GM12878 (cell line): ENCODE results near the gene RHBG. TPM values are rescaled to one million over a fixed set of nuclear protein-coding genes. Genes with fewer than 3 reads are reported as not detected.
"Not testable (repeated sequence)": the region's sequence is repeated elsewhere in the genome, so short reads cannot be mapped to it uniquely, and the experiment has no call there.

Experiments used
- ATAC-seq: fragments of 200-7000 bp; cut with Tn5 transposase; 3 replicates; pipeline ENCODE4 v1.9.1; 2020; ENCODE audit warnings: mild to moderate bottlenecking, moderate library complexity
- BruUV-seq: library from RNA; stranded (reverse); fragments of 400-500 nt; replicated peaks from 2 replicates; lab custom pipeline; 2021; lab: Mats Ljungman, UMichigan
- CTCF ChIA-PET: fragments of 300-600 bp; sonication (Branson Sonifier 250); formaldehyde crosslinking; extraction: SDS; loops from one replicate; lab custom pipeline; 2021; ENCODE audit warnings: inconsistent platforms; lab: Yijun Ruan, JAX
- POLR2A ChIA-PET: fragments of 350-600 bp; formaldehyde crosslinking; extraction: SDS; loops from one replicate; lab custom pipeline; 2021; ENCODE audit warnings: inconsistent platforms; lab: Charles Lee
- RAD21 ChIA-PET: fragments of 300-600 bp; sonication (Branson Sonifier 250); formaldehyde crosslinking; loops from one replicate; lab custom pipeline; 2023; ENCODE audit warnings: antibody characterized with exemption; ENCODE audit not compliant: unreplicated experiment; lab: Charles Lee
- SMC1A ChIA-PET: fragments of 300-600 bp; sonication (Branson Sonifier 250); formaldehyde crosslinking; loops from one replicate; lab custom pipeline; 2023; ENCODE audit not compliant: unreplicated experiment, uncharacterized antibody; lab: Charles Lee
- DNase-seq: peaks from one replicate; pipeline ENCODE4 v3.0.0-alpha.2; 2011; ENCODE audit warnings: low read depth, low spot score
- FAIRE-seq: peaks from 3 replicates; lab custom pipeline; 2011; peaks lifted over from hg19 to GRCh38; lab: Jason Lieb, UNC
- H2AFZ ChIP-seq: 2 replicates; pipeline ENCODE4 v1.6.0; 2011; ENCODE audit warnings: low read depth, low read length, control low read depth; ENCODE audit not compliant: control insufficient read depth
- H3K27ac ChIP-seq: 2 replicates; pipeline ENCODE4 v1.5.1; 2011; ENCODE audit warnings: control low read depth; ENCODE audit not compliant: control insufficient read depth, insufficient read depth
- H3K27me3 ChIP-seq, 2 experiments: replicated peaks in 1 of 2; 2 replicates each; pipeline versions ENCODE4 v1.6.0 to v1.6.1; 2011; ENCODE audit warnings: low read length in 1 of 2; ENCODE audit not compliant: control insufficient read depth in 2 of 2, insufficient read depth in 2 of 2
- H3K36me3 ChIP-seq, 2 experiments: 2 replicates each; pipeline ENCODE4 v1.5.1; 2011; ENCODE audit warnings: low read length in 1 of 2; ENCODE audit not compliant: control insufficient read depth in 2 of 2, insufficient read depth in 2 of 2
- H3K4me1 ChIP-seq: 2 replicates; pipeline ENCODE4 v1.6.1; 2011; ENCODE audit warnings: mild to moderate bottlenecking, low read length, moderate library complexity, mixed read lengths; ENCODE audit not compliant: control insufficient read depth, insufficient read depth
- H3K4me2 ChIP-seq: 2 replicates; pipeline ENCODE4 v1.6.0; 2011; ENCODE audit warnings: control low read depth; ENCODE audit not compliant: control insufficient read depth, insufficient read depth
- H3K4me3 ChIP-seq: fragments of 200-600 bp; sonication (generic); 2 replicates; pipeline ENCODE4 v1.5.1; 2016
- H3K79me2 ChIP-seq: 2 replicates; pipeline ENCODE4 v1.6.0; 2011; ENCODE audit warnings: low read length; ENCODE audit not compliant: control insufficient read depth, insufficient read depth
- H3K9ac ChIP-seq: 2 replicates; pipeline ENCODE4 v1.8.0; 2011; ENCODE audit warnings: low read length, control low read depth, mixed read lengths; ENCODE audit not compliant: control insufficient read depth, insufficient read depth
- H3K9me3 ChIP-seq: replicated peaks from 3 replicates; pipeline ENCODE4 v1.5.1; 2011; ENCODE audit warnings: mild to moderate bottlenecking, low read length; ENCODE audit not compliant: control insufficient read depth, insufficient read depth
- H4K20me1 ChIP-seq: 2 replicates; pipeline ENCODE4 v1.6.0; 2011; ENCODE audit not compliant: control insufficient read depth, insufficient read depth
- BHLHE40 ChIP-seq, 2 experiments: fragments of 450-650 bp in 1 of 2; IDR thresholded peaks; 2 replicates each; pipeline ENCODE4 v1.6.1; 2011 to 2017; ENCODE audit warnings: low read depth in 2 of 2, borderline replicate concordance in 1 of 2, improper control_type of control experiment in 1 of 2, low read length in 1 of 2, mild to moderate bottlenecking in 1 of 2
- ELK1 ChIP-seq: IDR thresholded peaks from 2 replicates; pipeline ENCODE4 v1.6.1; 2012; ENCODE audit warnings: low read depth, low read length, improper control_type of control experiment
- HDGF ChIP-seq: fragments of 450-650 bp; IDR thresholded peaks from 2 replicates; pipeline ENCODE4 v1.6.1; 2016; ENCODE audit warnings: antibody characterized with exemption
- KDM1A ChIP-seq: fragments of 200-600 bp; sonication (generic); IDR thresholded peaks from 2 replicates; pipeline ENCODE4 v1.6.1; 2016; ENCODE audit warnings: borderline replicate concordance
- NFYB ChIP-seq: IDR thresholded peaks from 2 replicates; pipeline ENCODE4 v1.6.1; 2011; ENCODE audit warnings: low read depth, mild to moderate bottlenecking, low read length, improper control_type of control experiment, moderate library complexity; ENCODE audit not compliant: insufficient read depth
- NR2F1 ChIP-seq: fragments of 450-650 bp; conservative IDR thresholded peaks from 2 replicates; pipeline ENCODE4 v1.6.1; 2017; ENCODE audit warnings: mild to moderate bottlenecking
- RB1 ChIP-seq: fragments of 450-650 bp; formaldehyde crosslinking; IDR thresholded peaks from 2 replicates; pipeline ENCODE4 v1.6.1; 2017; ENCODE audit warnings: mild to moderate bottlenecking, borderline replicate concordance
- RCOR1 ChIP-seq: conservative IDR thresholded peaks from 2 replicates; pipeline ENCODE4 v1.6.1; 2012; ENCODE audit warnings: low read depth, low read length, improper control_type of control experiment
- ZNF24 ChIP-seq: fragments of 450-650 bp; IDR thresholded peaks from 2 replicates; pipeline ENCODE4 v1.6.1; 2017; ENCODE audit warnings: antibody characterized with exemption, mild to moderate bottlenecking
- ZNF274 ChIP-seq: IDR thresholded peaks from one replicate; pipeline ENCODE4 v1.8.0; 2011; ENCODE audit not compliant: insufficient read length, insufficient read depth
- WGBS: methylation state at CpG from one replicate; pipeline ENCODE4 v1.1.6; 2016; ENCODE audit warnings: low lambda C conversion rate; ENCODE audit not compliant: insufficient replicate concordance, insufficient coverage; ENCODE audit errors: missing lambda C conversion rate; 5-methylcytosine and 5-hydroxymethylcytosine counted together
- in situ Hi-C: fragments of 300-500 bp; cut with MboI; formaldehyde crosslinking; loops from 9 replicates; pipeline ENCODE4 v1.14.3; 2018; ENCODE audit warnings: mixed read lengths
- intact Hi-C: fragments of 100-400 bp; cut with micrococcal nuclease; formaldehyde crosslinking; loops from one replicate; pipeline ENCODE4 v1.14.2; 2022; ENCODE audit not compliant: unreplicated experiment
- polyA plus RNA-seq, 11 experiments: library from polyadenylated mRNA; depleted of rRNA in 4 of 11; unstranded in 6 of 11; stranded (reverse) in 5 of 11; fragments of >200 nt; fragmentation: Nextera tagmentation in 4 of 11; fragmentation: Illumina TruSeq in 1 of 11; extraction: Ambion mirVana in 4 of 11; extraction: Trizol in 1 of 11; gene quantifications; 1 replicate in 1 of 11; 2 replicates in 10 of 11; pipeline versions ENCODE4 v1.2.1 to v1.2.3, GENCODE V29; 2011 to 2016; ENCODE audit warnings: inconsistent platforms in 2 of 11, missing spikeins in 2 of 11, low read depth in 1 of 11
- total RNA-seq, 4 experiments: library from RNA; depleted of rRNA in 3 of 4; stranded (reverse); fragments of >200 nt in 3 of 4; fragmentation: Illumina TruSeq in 1 of 4; extraction: Trizol in 1 of 4; gene quantifications; 2 replicates each; pipeline versions ENCODE4 v1.2.1 to v1.2.3, GENCODE V29; 2013 to 2021
- TF ChIP-seq, protein P1 (sequence below): IDR thresholded peaks from 2 replicates; pipeline ENCODE4 v1.6.1; 2012; ENCODE audit warnings: low read depth, low read length, improper control_type of control experiment

RHBG gene
- total and polyA plus RNA-seq, 10 of the 15 experiments (the other 5 are each of a cell fraction or from before 2014, with no cell fraction given) = not detected

DNA sequence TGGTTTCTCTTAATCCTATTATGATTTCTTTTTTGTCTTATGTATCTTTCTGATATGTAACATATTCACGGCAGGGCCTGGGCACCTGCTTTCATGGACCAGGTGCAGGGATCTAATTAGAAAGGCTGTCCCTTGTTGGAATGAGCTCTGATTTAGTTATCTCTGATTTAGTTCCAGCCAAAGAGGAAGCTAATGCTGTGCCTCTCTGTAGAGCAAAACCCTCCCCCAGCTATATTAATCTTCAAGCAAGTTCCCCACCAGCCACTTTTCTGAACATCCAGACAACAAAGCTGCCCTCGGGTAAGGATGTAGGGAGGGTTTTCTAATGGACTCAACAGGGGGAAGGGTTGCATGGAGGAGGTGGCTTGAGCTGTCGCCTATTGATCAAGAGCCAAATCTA is 24.6 kb upstream of the RHBG start (continued):
- no peak for TF ChIP-seq ELK1
- TF ChIP-seq, all 136 proteins: peak for 0

- intact Hi-C loops, SMC1A ChIA-PET, DNase-seq, in situ Hi-C loops, H3K4me1 ChIP-seq, H3K9me3 ChIP-seq, H4K20me1 ChIP-seq, H3K36me3 ChIP-seq, H3K9ac ChIP-seq, H3K27ac ChIP-seq, H3K4me3 ChIP-seq, H2AFZ ChIP-seq, ATAC-seq, H3K27me3 ChIP-seq, H3K4me2 ChIP-seq, BruUV-seq, RAD21 ChIA-PET, H3K79me2 ChIP-seq, FAIRE-seq: not testable (repeated sequence)
- CTCF ChIA-PET = interaction anchor here (1.0 to 3.0 kb wide), 3 partner anchors 13 to 100 kb away, joined by 4 to 10 read pairs (median 6); no protein-coding TSS in a partner anchor
- WGBS = no CpG with 5 or more reads among the region's 2 CpGs
- POLR2A ChIA-PET = interaction anchor here (0.7 kb wide), 1 partner anchor 145 kb away, joined by 5 read pairs; no protein-coding TSS in a partner anchor
These were observed 23.0 kb upstream of the RHBG start for GRCh38 chr1:156346035-156346434.

GRCh38 chr1:156346636-156347035 is 22.4 kb upstream of the RHBG start:
- POLR2A ChIA-PET = interaction anchor here (0.7 kb wide), 1 partner anchor 144 kb away, joined by 5 read pairs; no protein-coding TSS in a partner anchor
- RAD21 ChIA-PET = no interaction called here
- H2AFZ ChIP-seq = no peak overlapping the region
- H3K27me3 ChIP-seq = peaks cover 0 to 5% of the 10 kb centered on the region in 2 experiments; a peak in 1 of 4 replicates
- H3K36me3 ChIP-seq = no peaks in the 10 kb centered on the region
- no peak overlapping the region for H3K9ac ChIP-seq
- ATAC-seq (no peak), FAIRE-seq (no peak), DNase-seq (no peak)
- H3K4me3 ChIP-seq = no peak overlapping the region
- H3K79me2 ChIP-seq = no peaks in the 10 kb centered on the region
- no peak overlapping the region for H3K4me2 ChIP-seq
- no peaks in the 10 kb centered on the region for H3K9me3 ChIP-seq
- intact Hi-C loops = no loop called here
- no peaks in the 10 kb centered on the region for H3K4me1 ChIP-seq
- no TSS peak for BruUV-seq
- no peaks in the 10 kb centered on the region for H4K20me1 ChIP-seq
- SMC1A ChIA-PET = no interaction called here
- H3K27ac ChIP-seq = no peak overlapping the region
- CTCF ChIA-PET = interaction anchor here (1.0 to 3.0 kb wide), 2 partner anchors 13 to 99 kb away, joined by 4 to 10 read pairs; no protein-coding TSS in a partner anchor
- in situ Hi-C loops = no loop called here
- 5% methylated on average over 2 of the region's 2 CpGs for WGBS
- TF ChIP-seq ZNF24 (no peak), HDGF (no peak), NR2F1 (no peak), NFYB (no peak), RCOR1 (no peak), ZNF274 (no peak), RB1 (no peak), BHLHE40 (IDR thresholded peaks at IDR 0.05; ENCODE audit: borderline replicate concordance in 1 of 2, low read depth in 2 of 2, low read length in 1 of 2) (no peak), KDM1A (no peak)
- TF ChIP-seq, protein P1, sequence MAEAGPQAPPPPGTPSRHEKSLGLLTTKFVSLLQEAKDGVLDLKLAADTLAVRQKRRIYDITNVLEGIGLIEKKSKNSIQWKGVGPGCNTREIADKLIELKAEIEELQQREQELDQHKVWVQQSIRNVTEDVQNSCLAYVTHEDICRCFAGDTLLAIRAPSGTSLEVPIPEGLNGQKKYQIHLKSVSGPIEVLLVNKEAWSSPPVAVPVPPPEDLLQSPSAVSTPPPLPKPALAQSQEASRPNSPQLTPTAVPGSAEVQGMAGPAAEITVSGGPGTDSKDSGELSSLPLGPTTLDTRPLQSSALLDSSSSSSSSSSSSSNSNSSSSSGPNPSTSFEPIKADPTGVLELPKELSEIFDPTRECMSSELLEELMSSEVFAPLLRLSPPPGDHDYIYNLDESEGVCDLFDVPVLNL = no peak
